HL-60 (cell line): ENCODE results near the gene TUBE1.

Source experiments
- DNase-seq, 2 experiments: peaks; one replicate each; pipeline ENCODE4 v3.0.0-alpha.2; 2010 to 2020; ENCODE audit warnings: low read depth in 1 of 2, low spot score in 1 of 2
- H3K27ac ChIP-seq: fragments of 250-450 bp; sonication (Bioruptor Pico); replicated peaks from 2 replicates; pipeline ENCODE4 v1.5.1; 2020; ENCODE audit warnings: mild to moderate bottlenecking, moderate library complexity
- H3K27me3 ChIP-seq: fragments of 250-450 bp; sonication (Bioruptor Pico); 2 replicates; pipeline ENCODE4 v1.5.1; 2021; ENCODE audit warnings: mild to moderate bottlenecking, moderate library complexity; ENCODE audit not compliant: insufficient read depth, poor library complexity, severe bottlenecking
- H3K4me3 ChIP-seq: replicated peaks from 2 replicates; pipeline ENCODE4 v1.5.1; 2011; ENCODE audit warnings: mild to moderate bottlenecking, control low read depth, low read length; ENCODE audit not compliant: insufficient read depth
- CTCF ChIP-seq: IDR thresholded peaks from one replicate; pipeline ENCODE4 v1.5.1; 2011; ENCODE audit warnings: low read length, control low read depth, inconsistent platforms; ENCODE audit not compliant: insufficient read depth
- GABPA ChIP-seq: IDR thresholded peaks from 2 replicates; pipeline ENCODE4 v1.6.1; 2012; ENCODE audit warnings: low read depth
- POLR2AphosphoS5 ChIP-seq: IDR thresholded peaks from 2 replicates; pipeline ENCODE4 v1.6.1; 2012; ENCODE audit warnings: low read depth
- REST ChIP-seq: IDR thresholded peaks from 2 replicates; pipeline ENCODE4 v1.6.1; 2012; ENCODE audit warnings: low read depth; ENCODE audit not compliant: insufficient replicate concordance
- SPI1 ChIP-seq: IDR thresholded peaks from 2 replicates; pipeline ENCODE4 v1.6.1; 2012; ENCODE audit warnings: low read depth, mild to moderate bottlenecking, borderline replicate concordance

Gene TUBE1

DNA sequence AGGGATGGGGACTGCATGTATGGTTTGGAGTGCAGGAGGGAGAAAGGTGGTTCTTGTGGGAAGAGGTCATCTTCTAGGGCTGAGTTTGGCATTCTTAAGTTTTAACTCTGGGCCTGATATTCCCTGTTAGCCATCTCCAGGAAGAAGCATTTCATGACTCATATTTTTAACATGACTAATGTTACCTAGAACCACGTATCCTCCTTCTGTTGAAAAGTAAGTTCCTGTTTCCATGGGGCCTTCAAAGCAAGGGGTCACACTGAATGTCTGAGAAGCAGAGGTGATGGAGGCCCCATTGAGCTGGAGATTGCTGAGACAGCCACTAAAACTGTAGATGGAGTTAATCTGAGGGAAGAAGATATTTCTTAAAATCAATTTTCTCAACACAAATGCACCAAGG is 30.3 kb upstream of the TUBE1 start:
- DNase-seq: peak in 1 of 2 experiments; percentile 13
- TF ChIP-seq CTCF: no peak
- TF ChIP-seq REST: no peak
- no peak for TF ChIP-seq POLR2AphosphoS5
- no peaks in the 10 kb centered on the region for H3K27me3 ChIP-seq
- no peak overlapping the region for H3K27ac ChIP-seq
- H3K4me3 ChIP-seq: no peak overlapping the region

GRCh38 chr6:112116221-112116620 is 28.9 kb upstream of the TUBE1 start:
- no peaks in the 10 kb centered on the region for H3K27me3 ChIP-seq
- no peak overlapping the region for H3K4me3 ChIP-seq
- DNase-seq: no peak
- TF ChIP-seq REST (no peak), SPI1 (no peak), POLR2AphosphoS5 (no peak), CTCF (no peak), GABPA (no peak)
- no peak overlapping the region for H3K27ac ChIP-seq

DNA sequence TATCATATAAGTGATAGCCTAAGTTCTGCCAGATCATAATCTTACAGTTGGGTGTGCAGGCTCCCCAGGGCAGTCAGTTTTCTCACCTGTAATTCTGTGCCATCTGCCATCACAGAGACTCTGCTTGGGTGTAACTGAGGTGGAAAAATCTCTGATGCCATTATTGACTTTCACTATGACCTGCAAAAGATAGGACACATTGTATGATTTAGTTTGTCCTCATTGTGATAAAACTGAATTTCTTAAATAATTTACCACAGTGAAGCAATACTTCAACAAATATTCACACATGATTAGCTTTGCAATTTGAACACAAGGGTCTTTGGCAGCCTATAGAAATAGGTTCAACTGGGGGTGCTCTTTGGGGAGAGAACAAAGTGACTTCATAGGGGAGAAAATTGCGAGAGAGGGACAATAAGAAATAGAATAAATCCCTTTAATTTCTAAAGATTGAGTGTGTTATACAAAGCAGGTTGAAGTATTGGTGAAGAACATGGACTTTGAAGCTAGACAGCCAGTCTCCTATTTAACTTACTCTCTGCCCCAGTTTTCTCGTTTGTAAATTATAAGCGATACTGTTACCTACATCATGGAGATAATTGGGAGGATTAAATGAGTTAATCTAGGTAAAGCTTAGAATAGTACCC is 27.4 kb upstream of the TUBE1 start:
- Histone ChIP-seq H3K4me3 (no peak overlapping the region), H3K27me3 (no peaks in the 10 kb centered on the region), H3K27ac (no peak overlapping the region)
- no peak for TF ChIP-seq SPI1
- DNase-seq: no peak

GRCh38 chr6:112113918-112114317 is 26.6 kb upstream of the TUBE1 start:
- Histone ChIP-seq H3K27ac (no peak overlapping the region), H3K4me3 (no peak overlapping the region), H3K27me3 (no peaks in the 10 kb centered on the region)
- TF ChIP-seq CTCF (no peak), REST (no peak), POLR2AphosphoS5 (no peak), SPI1 (no peak), GABPA (no peak)
- DNase-seq: no peak
